Heart left ventricle (tissue), 13 donors: ENCODE measurements around the gene PRELID2.

Source experiments
- POLR2A ChIP-seq, 2 donors: fragments of 450-650 bp; IDR thresholded peaks; one replicate each; pipeline ENCODE4 v1.6.1; 2017; ENCODE audit warnings: antibody characterized with exemption in 2 of 2, mild to moderate bottlenecking in 2 of 2, moderate library complexity in 2 of 2
- TF ChIP-seq, protein P1 (sequence below), 12 donors: fragments of 200-600 bp; sonication (generic) in 4 of 12; IDR thresholded peaks; one replicate each; pipeline versions ENCODE4 v1.5.0 to v1.8.0; 2018 to 2022; ENCODE audit warnings: antibody characterized with exemption in 12 of 12, mild to moderate bottlenecking in 5 of 12
- donor health status: ischemic (EF 13 %, LVEDD 7.1; RV severe dilation, severe dysfunction).
- donor health status: DM: no; HTN: yes; CAD: no.
- donor health status: DM: no; HTN: no; CAD: no.
- donor health status: ischemic (EF 25% LVEDD 6.9; RV normal size, moderate dysfunction).
- donor health status: ischemic (EF 25% LVEDD 5.7; RV mildly dilated, moderate dysfunction).
- donor health status: ischemic (EF 35%, LVEDD 5.7; RV mildly dilated, moderate dysfunction).
- donor health status: nonischemic (EF 11% LVEDD 7.7; RV severe dilation, severe dysfunction).
- donor health status: DM: yes; HTN: yes; CAD: no.
- donor health status: PGD.
- donor health status: ischemic (EF 29% LVEDD 5.4; RV normal size, mild dysfunction).
- donor health status: nonischemic (EF 23%, LVEDD 6.1; RV moderate dilation, normal function).

DNA sequence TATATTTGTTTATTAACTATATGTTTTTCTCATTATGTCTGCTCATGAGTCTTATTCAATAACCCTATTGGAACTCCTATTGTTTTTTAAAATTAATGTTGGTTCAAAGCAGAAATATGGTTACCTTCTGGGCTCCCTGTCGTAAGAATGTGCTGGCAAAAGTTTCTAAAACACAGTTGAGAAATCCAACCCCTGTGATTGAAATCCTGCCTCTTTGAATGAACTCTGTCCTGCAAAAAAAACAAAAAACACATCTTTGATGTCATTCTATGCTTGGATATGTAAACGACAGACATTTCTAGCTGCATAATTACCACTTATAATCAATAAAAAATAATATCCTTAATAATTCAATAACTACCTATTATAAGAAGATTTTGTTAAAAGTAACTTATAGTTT lies 38.8 kb downstream of the PRELID2 start:
- no peak for TF ChIP-seq POLR2A (IDR thresholded peaks at IDR 0.05)
- TF ChIP-seq, protein P1, sequence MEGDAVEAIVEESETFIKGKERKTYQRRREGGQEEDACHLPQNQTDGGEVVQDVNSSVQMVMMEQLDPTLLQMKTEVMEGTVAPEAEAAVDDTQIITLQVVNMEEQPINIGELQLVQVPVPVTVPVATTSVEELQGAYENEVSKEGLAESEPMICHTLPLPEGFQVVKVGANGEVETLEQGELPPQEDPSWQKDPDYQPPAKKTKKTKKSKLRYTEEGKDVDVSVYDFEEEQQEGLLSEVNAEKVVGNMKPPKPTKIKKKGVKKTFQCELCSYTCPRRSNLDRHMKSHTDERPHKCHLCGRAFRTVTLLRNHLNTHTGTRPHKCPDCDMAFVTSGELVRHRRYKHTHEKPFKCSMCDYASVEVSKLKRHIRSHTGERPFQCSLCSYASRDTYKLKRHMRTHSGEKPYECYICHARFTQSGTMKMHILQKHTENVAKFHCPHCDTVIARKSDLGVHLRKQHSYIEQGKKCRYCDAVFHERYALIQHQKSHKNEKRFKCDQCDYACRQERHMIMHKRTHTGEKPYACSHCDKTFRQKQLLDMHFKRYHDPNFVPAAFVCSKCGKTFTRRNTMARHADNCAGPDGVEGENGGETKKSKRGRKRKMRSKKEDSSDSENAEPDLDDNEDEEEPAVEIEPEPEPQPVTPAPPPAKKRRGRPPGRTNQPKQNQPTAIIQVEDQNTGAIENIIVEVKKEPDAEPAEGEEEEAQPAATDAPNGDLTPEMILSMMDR (IDR thresholded peaks at IDR 0.05) = no peak
